HEK293 (cell line): ENCODE data around the gene MAPRE2.

Experiments
- ZNF223 ChIP-seq: fragments of 450-650 bp; formaldehyde crosslinking; IDR thresholded peaks from 2 replicates; pipeline ENCODE4 v1.5.1; 2016; ENCODE audit warnings: missing biosample characterization, missing genetic modification characterization
- ZNF629 ChIP-seq: fragments of 450-650 bp; formaldehyde crosslinking; IDR thresholded peaks from 2 replicates; pipeline ENCODE4 v1.5.1; 2017; ENCODE audit warnings: missing biosample characterization, missing genetic modification characterization
- ZNF660 ChIP-seq: fragments of 450-650 bp; IDR thresholded peaks from 2 replicates; pipeline ENCODE4 v1.5.1; 2018; ENCODE audit warnings: missing biosample characterization, mild to moderate bottlenecking, missing genetic modification characterization

- TF ChIP-seq ZNF660 (tag by site-specific recombination) (no peak), ZNF629 (no peak), ZNF223 (no peak)
Measured at GRCh38 chr18:35161485-35161884, 120.3 kb downstream of the MAPRE2 start.
